Amniotic epithelial cell (primary cell): ENCODE results near the gene NRG3.

Experiments
- DNase-seq: peaks from one replicate; pipeline ENCODE4 v3.0.0-alpha.2; 2010; ENCODE audit warnings: low read depth

NRG3 gene

DNA sequence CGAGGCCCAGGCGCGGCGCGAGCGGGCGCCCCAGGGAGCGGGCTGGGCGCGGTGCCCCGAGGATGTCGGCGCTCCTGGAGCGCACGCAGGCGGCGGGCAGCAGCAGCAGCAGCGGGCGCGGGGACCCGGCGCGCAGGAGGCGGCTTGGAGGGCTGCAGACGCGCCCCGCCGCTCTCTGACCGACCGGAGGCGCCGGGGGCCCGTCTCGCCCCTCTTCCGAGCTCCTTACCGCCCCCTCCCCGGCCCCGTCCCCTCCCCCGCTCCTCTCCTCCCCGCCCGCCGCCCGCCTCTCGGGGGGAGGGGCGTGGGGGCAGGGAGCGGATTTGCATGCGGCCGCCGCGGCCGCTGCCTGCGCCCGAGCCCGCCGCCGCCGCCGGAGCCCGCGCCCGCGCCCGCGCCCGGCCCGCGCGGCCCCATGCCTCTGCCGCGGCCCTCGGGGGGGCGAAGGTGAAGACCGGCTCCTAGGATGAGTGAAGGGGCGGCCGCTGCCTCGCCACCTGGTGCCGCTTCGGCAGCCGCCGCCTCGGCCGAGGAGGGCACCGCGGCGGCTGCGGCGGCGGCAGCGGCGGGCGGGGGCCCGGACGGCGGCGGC, at the start of gene NRG3:
Gene NRG3 (plus strand): TSS at position 320 of the 592 bp plus-strand sequence.
- no peak for DNase-seq

DNA sequence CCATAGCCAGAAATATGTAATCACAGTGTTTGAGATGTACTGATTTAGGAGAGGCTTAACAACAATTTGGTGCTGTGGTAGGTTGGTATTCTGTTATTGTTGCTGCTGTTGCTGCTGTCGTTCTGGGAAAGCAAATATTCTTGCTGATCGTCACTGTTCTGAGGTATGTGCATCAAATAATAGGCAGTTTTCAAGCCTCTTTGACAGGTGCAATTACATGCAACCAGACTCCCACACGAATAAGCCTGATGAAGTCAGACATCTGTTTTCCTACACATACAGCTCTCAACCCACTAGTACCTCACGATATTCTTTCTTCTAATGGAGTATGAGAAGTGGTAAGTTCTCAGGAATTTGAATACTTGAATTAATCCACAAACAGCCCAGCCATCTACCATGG, 46.7 kb upstream of the NRG3 start:
- DNase-seq = no peak

DNA sequence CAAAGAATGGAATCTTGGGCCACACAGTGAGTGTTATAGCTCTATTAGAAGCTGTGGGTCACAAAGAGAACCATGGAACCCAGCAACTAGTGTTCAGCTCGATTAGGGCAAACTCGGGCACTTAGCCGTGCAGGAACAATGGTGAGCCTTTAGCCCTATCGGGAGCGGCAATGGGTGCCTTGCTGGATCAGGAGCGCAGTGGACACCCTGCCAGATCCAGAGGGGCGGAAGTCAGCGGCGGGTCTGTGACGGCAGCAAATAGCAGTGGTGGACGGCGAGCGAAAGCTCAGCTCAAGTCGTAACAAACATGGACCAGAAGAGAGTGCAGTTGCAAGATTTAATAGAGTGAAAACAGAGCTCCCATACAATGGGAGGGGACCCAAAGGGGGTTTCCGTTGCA, 43.9 kb upstream of the NRG3 start:
- no peak for DNase-seq

DNA sequence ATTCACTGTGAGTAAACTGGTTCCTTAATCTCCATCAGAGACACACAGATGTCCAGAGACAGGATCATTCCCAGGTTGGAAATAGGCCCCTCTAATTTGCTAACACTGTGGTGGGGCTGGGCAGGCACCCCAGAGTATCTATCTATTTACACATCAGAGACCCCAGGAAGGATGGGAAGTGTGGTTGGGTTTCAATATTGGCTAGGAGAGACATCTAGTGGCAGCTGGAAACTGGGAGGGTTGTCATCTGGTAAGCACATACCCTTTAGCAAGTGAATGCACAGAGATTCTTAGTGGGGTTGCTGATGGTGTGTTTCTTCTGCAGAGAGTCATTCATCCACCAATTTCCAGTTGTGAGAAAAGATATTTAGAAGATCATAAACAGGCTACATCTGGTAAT, 36.0 kb upstream of the NRG3 start:
- DNase-seq = no peak

DNA sequence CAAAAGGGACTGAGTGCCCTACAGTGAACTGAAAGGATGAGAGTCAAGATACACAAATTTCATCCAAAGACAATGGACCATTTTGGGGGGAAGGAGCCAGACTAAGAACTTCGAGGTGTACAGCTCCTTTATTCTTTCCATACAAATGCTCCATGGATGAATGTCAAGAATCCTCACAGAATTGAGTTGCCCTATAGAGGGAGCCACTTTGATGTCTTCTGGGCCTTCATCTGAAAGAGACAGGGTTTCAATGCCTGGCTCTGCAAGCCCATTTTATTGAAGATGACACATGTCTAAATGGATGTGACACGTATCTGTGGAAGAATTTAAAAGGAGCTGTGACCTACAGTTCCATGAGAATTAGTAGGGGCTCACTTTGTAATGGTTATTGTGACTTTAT, 32.0 kb upstream of the NRG3 start:
- no peak for DNase-seq

DNA sequence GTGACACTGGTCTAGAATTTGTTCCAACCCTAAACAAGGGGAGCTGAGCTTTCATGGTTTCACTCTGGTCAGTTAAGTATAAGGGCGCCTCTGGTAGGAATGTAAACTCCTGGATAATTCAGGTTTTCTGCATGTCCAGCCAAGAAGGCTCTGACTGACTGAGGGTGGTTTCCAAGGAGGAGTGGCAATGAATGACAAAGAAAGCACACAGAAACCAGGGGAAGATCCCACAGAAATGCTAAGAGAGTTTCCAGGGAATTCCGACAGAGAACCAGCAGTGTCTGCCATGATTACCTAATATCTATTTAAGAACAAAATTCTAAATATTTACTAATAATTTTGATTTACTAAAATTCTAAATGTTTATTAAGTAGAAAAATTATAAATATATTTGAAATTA, 27.3 kb upstream of the NRG3 start:
- DNase-seq = no peak

DNA sequence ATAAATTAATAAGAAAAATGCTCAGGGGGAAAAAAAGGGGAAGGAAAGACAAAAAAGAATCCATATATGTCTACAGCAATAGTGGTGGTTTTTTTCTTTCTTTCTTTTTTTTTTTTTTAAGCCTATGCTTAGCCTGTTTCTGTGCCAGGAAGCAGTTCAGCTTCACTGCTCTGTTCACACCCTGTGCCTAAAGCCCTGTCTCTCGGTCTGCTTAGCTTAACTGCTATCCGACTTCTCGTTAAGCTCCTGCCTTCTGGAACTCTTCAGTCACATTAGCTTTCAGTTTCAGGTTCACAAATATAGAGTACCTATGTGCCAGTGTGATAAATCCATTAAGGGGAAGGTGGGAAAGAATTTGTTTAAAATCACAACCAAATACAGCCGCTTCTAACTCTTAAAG, 26.5 kb upstream of the NRG3 start:
- DNase-seq = peak; percentile 21

DNA sequence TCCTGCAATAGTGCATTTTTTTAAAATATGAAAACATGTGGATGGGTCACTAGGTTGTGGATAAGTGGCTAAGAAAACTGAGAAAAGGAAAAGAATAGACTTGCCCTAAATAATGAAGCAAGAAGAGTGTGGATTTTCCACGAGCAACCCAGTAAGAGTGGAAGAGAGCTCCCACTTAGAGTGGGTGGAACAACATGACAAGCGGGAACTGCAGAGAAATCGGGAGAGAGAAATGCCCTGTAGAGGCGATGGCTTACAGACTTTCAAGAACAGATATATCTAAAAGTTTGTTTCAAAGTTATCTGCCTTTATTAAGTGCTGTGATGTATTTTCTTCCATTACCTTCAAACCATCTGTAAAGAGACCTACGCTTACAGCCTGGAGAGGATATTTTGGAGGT, 26.1 kb upstream of the NRG3 start:
- no peak for DNase-seq

DNA sequence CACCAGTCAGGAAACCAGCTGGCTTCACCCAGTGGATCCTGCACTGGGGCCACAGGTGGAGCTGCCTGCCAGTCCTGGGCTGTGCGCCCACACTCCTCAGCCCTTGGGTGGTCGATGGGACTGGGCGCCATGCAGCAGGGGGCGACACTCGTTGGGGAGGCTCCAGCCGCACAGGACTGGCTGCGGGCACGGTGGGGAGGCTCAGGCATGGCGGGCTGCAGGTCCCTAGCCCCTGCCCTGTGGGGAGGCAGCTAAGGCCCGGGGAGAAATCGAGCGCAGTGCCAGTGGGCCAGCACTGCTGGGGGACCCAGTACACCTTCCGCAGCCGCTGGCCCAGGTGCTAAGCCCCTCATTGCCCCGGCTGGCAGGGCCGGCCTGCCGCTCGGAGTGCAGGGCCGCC, 12.4 kb upstream of the NRG3 start:
- DNase-seq = no peak

DNA sequence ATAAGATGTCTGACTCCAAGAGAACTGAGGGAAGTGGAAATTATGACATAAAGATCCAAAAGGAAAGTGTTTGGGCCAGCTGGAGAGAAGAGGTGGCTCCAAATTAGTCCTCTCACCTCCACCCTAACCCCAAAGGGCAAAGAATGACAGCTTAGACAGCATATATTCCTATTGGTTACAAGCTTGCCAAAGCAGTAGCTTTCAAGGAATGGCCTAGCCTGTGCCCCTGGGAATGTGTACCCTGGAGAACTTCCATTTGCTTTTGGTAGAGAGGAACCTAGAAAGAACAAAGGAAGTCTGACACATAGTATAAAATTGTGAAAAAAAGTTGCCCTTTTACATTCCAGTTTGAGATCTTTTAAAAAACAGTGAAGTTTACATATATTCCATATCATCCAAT, 11.2 kb upstream of the NRG3 start:
- DNase-seq = no peak

DNA sequence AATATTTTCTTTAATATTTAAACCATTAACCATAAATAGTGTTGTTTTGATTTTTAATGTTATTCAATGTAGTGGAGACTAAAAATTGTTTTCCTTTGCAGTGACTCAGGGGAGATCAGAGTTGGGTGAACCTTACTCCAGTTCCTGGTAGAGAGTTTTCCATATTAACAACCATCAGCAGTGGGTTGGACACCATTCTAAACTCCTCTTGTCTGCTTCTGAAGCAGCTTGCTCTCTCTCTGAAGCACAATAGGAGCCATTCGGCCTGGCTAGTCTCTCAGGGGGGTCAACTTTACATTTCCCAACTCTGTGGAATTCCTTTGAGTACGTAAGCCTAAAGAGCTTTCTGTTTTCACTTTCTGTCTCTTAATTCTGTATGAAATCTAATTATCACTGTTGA, 9.4 kb upstream of the NRG3 start:
- no peak for DNase-seq

DNA sequence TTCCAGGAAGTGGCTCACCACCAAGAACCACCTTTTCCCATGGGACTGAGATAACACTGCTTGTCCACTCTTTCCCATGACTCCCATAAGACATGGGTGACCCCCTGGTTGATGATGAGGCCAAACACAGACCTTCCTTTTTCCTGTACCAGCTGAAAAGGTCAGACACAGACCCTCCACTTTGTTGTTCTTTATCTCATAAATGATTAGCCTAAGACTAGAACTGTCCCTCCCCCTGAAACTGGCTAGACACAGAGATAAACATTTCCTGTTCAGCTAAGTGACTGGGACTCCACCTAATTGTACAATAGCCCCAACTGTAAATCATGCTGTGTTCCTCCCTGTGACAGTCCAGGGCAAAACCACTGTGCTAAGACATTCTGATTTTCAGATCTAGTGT, 8.2 kb upstream of the NRG3 start:
- DNase-seq = peak; percentile 47

DNA sequence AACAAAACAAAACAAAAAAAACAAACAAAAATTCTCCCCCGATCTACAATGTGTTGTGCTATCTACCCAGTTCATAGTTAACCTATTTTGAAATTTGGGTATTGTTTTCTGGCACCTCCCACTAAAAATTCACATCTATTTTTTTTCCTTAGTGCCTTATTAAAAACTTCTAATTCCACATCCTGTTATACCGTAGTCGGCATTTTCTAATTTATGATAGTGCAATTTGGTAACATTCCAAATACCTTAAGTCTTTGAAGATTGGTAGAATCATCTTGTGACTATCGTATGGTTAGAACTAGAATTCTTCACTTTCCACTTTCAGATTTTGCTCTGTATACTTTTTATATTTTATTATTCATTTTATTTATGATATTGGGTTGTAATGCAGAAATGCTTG, 4.5 kb upstream of the NRG3 start:
- no peak for DNase-seq

DNA sequence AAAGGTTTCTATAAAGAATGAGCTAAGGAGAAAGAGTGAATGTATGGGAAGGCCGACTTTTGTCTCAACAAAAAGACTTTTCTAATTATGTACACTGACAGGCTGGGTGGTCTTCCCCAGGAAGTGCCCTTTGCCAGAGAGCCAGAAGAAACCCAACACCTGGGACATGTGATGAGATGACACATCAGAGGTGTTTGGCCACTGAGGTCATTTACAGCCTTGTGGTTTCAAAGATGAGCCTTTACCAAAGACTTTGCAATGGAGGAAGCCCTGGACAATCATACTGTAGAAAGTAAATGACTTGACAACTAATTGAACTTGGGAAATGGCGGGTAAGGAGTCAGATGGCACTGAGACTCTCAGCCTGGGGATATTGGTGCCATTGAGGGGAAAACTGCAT, 3.4 kb upstream of the NRG3 start:
- no peak for DNase-seq

DNA sequence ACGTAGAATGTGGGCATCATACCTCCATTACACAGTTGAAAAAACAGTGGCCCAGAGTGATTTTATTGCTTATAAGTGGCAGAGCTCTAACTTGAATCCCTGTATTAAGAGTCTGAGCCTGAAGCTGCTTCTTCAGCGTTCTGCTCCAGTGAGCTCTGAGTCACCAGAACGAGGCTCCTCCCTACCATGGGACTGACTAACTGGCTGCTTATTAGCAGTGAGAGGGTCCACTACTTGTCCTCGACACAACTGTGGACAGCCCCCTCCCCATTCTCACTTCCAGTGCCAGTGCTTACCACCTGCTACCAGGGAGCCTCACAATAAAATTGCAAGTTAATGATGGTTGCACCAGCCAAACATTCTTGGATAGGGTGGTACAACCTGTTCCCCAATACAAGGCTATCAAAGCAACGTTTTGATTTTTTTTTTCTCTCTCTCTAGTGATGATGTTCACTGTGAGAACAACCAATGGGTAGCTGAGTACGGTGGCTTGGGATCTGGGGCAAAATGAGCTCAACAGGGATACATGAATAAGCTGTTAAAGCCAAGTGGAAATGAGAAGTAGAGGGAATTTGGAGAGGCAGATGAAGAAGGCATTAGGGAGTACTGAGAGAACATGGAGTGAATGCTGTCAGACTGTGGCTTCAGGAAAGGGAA, 2.7 kb upstream of the NRG3 start:
- DNase-seq = peak; percentile 16

DNA sequence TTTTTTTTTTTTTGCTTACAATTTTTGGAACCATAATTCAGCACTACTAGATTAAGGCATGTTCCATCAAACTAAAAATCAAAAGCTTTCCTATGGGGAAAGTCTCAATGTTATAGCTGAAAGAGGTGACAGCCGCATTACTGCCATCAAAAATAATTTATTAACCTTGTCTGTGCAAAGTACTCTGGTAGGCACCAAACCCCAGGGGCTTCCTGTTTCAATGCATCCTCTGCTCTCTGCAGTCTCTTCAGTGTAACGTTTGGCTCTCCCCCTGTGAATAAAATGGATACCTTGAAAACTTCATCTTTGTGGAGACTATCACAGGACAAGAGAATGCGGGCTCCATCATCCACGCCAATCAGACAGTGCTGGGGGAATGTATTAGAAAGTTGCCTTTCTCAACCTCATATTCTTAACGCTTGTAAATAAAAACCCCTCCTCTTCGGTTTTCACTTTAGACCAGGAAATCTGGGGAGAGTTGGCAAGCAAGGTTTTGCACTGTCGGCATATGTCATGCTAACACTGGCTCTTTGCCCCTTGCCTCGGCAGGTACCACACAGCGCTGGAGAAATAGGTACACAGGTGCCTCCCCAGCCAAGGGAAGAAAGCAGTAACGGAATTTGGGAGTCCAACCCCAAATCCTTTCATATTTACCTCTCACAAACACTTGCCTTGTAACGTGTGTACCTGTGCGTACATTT, 1.6 kb upstream of the NRG3 start:
- no peak for DNase-seq

DNA sequence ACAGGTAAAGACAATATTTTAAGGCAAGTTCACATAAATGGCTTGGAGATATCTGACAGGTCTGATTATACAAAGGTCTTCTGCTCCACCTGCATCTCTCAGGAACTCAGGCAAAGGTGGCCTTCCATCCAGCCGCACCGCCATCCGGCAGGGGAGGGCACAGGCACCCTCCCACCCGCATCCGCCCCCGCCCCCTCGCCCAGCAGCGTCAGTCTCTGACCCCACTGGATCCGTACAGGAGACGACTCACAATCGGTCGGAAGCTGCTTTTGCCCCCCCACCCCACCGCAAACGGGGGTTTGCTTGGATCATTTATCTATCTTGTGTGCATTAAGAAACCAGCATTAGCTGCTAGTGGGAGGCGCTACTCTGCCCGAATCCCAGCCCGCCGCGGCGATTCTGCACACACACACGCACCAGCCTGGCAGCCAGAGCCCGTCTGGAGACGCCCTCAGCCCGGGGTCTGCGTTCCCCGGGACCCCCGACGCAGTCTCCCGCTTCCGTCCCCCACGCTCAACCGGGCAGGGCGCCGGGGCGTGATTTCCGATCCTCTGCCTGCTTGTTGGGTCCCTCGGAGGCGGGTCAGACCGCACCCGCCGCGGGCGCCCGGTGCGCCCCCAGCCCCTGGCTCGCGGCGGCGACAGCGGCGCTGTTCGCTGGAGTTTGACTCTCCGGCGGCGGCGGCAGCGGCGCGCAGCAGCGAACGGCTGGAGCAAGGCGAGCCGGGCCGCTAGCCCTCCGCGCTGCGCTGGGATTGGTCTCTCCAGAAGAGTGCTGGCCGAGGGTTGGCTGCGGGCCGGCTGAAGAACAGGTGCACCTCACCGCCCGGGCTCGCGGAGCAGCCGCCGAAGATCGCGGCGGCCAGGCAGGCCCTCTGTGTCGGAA, 820 bp upstream of the NRG3 start:
- DNase-seq = peak; percentile 73

DNA sequence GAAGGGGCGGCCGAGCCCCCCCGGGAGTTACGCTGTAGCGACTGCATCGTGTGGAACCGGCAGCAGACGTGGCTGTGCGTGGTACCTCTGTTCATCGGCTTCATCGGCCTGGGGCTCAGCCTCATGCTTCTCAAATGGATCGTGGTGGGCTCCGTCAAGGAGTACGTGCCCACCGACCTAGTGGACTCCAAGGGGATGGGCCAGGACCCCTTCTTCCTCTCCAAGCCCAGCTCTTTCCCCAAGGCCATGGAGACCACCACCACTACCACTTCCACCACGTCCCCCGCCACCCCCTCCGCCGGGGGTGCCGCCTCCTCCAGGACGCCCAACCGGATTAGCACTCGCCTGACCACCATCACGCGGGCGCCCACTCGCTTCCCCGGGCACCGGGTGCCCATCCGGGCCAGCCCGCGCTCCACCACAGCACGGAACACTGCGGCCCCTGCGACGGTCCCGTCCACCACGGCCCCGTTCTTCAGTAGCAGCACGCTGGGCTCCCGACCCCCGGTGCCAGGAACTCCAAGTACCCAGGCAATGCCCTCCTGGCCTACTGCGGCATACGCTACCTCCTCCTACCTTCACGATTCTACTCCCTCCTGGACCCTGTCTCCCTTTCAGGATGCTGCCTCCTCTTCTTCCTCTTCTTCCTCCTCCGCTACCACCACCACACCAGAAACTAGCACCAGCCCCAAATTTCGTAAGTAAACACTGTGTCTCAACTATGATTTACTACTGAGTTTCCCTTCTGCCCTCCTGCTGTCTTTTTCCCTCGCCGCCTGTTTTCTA, 666 bp downstream of the NRG3 start:
- no peak for DNase-seq

DNA sequence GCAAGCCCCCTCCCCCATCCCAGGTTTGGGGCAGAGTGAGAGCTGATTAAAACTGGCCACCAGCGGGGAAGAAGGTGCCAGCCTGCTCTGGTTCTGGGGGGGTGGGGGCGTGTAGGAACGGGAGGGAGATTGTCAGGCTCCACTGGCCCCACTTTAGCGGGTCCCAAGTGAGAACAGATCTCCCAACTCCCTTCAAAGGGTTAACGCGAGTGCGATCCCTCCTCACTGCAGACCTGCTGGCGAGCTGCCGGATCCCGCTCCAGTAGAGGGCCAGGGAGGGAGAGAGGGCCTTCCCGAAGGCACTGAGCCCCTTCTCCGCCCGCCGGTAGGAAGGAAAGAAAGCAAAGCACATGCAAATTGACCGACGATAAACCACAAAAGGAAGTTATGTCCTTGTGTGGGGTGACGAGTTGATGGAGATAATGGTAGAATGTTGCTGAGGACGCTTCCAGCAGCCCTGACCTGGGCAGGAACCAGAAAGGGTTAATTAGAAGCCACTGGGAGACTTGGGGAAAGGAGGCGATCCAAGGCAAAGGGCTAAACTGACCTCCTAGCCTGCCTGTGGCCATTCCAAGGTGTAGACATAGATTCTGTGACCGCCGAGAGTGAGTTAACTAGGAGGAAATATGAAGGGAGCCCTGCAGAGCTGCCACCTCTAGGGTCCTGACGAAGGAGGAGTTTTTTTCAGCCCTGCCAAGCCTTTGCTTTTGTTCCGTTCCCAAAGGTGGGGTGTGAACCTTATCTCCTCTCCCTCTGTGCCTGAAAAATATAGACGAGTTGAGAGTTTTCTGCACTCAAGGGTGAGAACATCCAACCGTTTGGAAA, 1.5 kb downstream of the NRG3 start:
- no peak for DNase-seq

DNA sequence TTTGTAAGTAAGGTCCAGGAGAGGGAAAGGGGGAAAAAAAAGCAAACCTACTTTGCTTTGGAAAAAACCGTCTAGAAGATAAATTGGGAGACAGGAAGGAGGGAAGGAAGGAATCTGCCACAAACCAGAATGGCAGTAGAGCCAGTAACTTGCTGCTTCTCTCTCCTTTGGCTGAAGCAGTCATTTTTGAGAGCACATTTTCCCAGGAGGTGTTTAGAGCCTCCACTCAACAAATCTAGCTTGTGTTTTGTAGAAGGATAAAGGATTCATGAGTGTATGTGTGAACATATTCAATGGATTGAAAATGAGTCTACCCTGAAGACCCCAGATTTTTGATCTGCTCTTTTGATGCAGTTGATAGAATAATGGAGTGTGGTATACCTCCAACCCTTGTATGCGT, 2.6 kb downstream of the NRG3 start:
- no peak for DNase-seq

DNA sequence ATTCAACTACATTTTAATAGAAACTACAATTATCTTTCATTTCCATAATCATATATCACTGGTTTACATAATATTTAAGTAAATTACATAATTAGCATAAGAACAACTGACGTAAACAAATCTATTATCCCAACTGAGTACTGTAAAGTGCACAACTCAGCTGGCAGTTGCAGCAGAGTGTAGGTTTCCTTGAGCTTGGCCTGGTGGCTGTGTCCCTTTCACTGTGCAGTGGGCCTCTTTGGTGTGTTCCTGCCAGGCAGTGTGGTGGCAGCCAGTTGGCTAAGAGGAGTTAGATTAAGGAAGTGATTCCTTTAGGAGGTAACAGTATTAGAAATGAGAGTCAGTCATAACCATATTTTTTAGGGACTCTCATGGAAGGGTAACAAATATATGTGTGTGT, 7.0 kb downstream of the NRG3 start:
- DNase-seq = no peak
